ENCODE results near the gene SUPT16H. TPM values are rescaled to one million over a fixed set of nuclear protein-coding genes. Genes with fewer than 3 reads are reported as not detected.
A peak's percentile ranks its signal among the peaks of the same experiment; 100 is the strongest.
"Not testable (repeated sequence)": the region's sequence is repeated elsewhere in the genome, so short reads cannot be mapped to it uniquely, and the experiment has no call there.

The SUPT16H gene
- total RNA-seq, 4 donors from 2014 or later: 24.8 to 67.7 (median 47.8) TPM

GRCh38 chr14:21384494-21384851, 654 bp upstream of the SUPT16H start:
- 0 to 1% methylated on average over 12 of the region's 12 CpGs for WGBS, 2 donors
- peak overlapping the region; percentile 56 to 93 (median 82) for H3K4me3 ChIP-seq
- TF ChIP-seq CTCF (IDR thresholded peaks at IDR 0.05) (no peak), POLR2A (IDR thresholded peaks at IDR 0.05) (no peak)
- peaks cover 5 to 36% (median 16%) of the 10 kb centered on the region in 3 donors for H3K4me1 ChIP-seq
- peak overlapping the region; percentile 80 to 93 (median 90) for H3K27ac ChIP-seq
- intact Hi-C loops (cut with DNase I): loop anchor here (10.0 kb wide), 1 partner anchor 130 kb away; no protein-coding TSS in a partner anchor
- H3K36me3 ChIP-seq: peaks cover 4 to 44% (median 18%) of the 10 kb centered on the region in 3 donors
- H3K27me3 ChIP-seq: no peaks in the 10 kb centered on the region
- no peaks in the 10 kb centered on the region for H3K9me3 ChIP-seq
- DNase-seq: no peak

- DNase-seq: peak; percentile 7
- Histone ChIP-seq H3K27ac (peak overlapping the region; percentile 80 to 93 (median 90)), H3K9me3 (no peaks in the 10 kb centered on the region), H3K36me3 (peaks cover 4 to 31% (median 8%) of the 10 kb centered on the region in 3 donors), H3K4me1 (peaks cover 5 to 36% (median 16%) of the 10 kb centered on the region in 3 donors), H3K27me3 (no peaks in the 10 kb centered on the region), H3K4me3 (peak overlapping the region; percentile 56 to 93 (median 82))
- no peak for TF ChIP-seq CTCF (IDR thresholded peaks at IDR 0.05)
- TF ChIP-seq POLR2A (IDR thresholded peaks at IDR 0.05): no peak
- 0 to 1% methylated on average over 34 to 39 of the region's 39 CpGs for WGBS, 2 donors
- intact Hi-C loops (cut with DNase I): loop anchor here (10.0 kb wide), 1 partner anchor 128 kb away; no protein-coding TSS in a partner anchor
These were observed 652 bp downstream of the SUPT16H start for GRCh38 chr14:21382886-21383847.

GRCh38 chr14:21382095-21382494, 1.7 kb downstream of the SUPT16H start:
- H3K4me1 ChIP-seq: peaks cover 5 to 36% (median 16%) of the 10 kb centered on the region in 3 donors
- H3K27ac ChIP-seq: no peak overlapping the region
- intact Hi-C loops (cut with DNase I): loop anchor here (10.0 kb wide), 1 partner anchor 127 kb away; no protein-coding TSS in a partner anchor

GRCh38 chr14:21379338-21379737, 4.5 kb downstream of the SUPT16H start:
- peaks cover 5 to 29% (median 12%) of the 10 kb centered on the region in 3 donors for H3K4me1 ChIP-seq
- no peak for DNase-seq
- H3K4me3 ChIP-seq: no peak overlapping the region
- TF ChIP-seq POLR2A (IDR thresholded peaks at IDR 0.05) (no peak), CTCF (IDR thresholded peaks at IDR 0.05) (no peak)
- no peaks in the 10 kb centered on the region for H3K27me3 ChIP-seq
- intact Hi-C loops (cut with DNase I): no loop called here
- no peak overlapping the region for H3K27ac ChIP-seq
- WGBS, 2 donors: 85% methylated on average over 6 of the region's 6 CpGs
- H3K9me3 ChIP-seq: no peaks in the 10 kb centered on the region
- peaks cover 0 to 8% (median 0%) of the 10 kb centered on the region in 3 donors for H3K36me3 ChIP-seq

More at GRCh38 chr14:21382095-21382494, 1.7 kb downstream of the SUPT16H start:
- Histone ChIP-seq H3K9me3 (no peaks in the 10 kb centered on the region), H3K27me3 (no peaks in the 10 kb centered on the region), H3K36me3 (peaks cover 4 to 27% (median 6%) of the 10 kb centered on the region in 3 donors), H3K4me3 (peak overlapping the region in 1 of 4 donors; percentile 88)
- no peak for DNase-seq
- TF ChIP-seq POLR2A (IDR thresholded peaks at IDR 0.05) (no peak), CTCF (IDR thresholded peaks at IDR 0.05) (no peak)

- intact Hi-C loops (cut with DNase I): no loop called here
- Histone ChIP-seq H3K9me3 (no peaks in the 10 kb centered on the region), H3K27ac (no peak overlapping the region), H3K27me3 (no peaks in the 10 kb centered on the region), H3K36me3 (peaks cover 0 to 52% (median 12%) of the 10 kb centered on the region in 3 donors), H3K4me1 (no peaks in the 10 kb centered on the region), H3K4me3 (no peak overlapping the region)
- 88 to 93% methylated on average over 1 of the region's 1 CpG for WGBS, 2 donors
- TF ChIP-seq CTCF (IDR thresholded peaks at IDR 0.05): no peak
- TF ChIP-seq POLR2A (IDR thresholded peaks at IDR 0.05): no peak
- DNase-seq: no peak
These were observed 9.8 kb downstream of the SUPT16H start for GRCh38 chr14:21373980-21374379.

GRCh38 chr14:21372814-21373213, 11.0 kb downstream of the SUPT16H start:
- DNase-seq; H3K4me3 ChIP-seq; intact Hi-C loops (cut with DNase I); H3K4me1 ChIP-seq; H3K27me3 ChIP-seq; H3K27ac ChIP-seq; H3K9me3 ChIP-seq: not testable (repeated sequence)
- 100% methylated on average over 1 of the region's 1 CpG for WGBS, 2 donors
- H3K36me3 ChIP-seq: peaks cover under 1 to 64% (median 24%) of the 10 kb centered on the region in 3 donors

All from esophagus squamous epithelium (tissue), 5 donors.